Muscle layer of duodenum (tissue), 2 donors: ENCODE results near the gene GALNT14.

Experiments
- H3K27ac ChIP-seq: one replicate; pipeline ENCODE4 v1.7.0; 2013; ENCODE audit warnings: mild to moderate bottlenecking, low read length
- H3K27me3 ChIP-seq: one replicate; pipeline ENCODE4 v1.7.0; 2013; ENCODE audit warnings: low read depth, mild to moderate bottlenecking, control low read depth, low read length
- H3K36me3 ChIP-seq, 2 donors: one replicate each; pipeline ENCODE4 v1.7.0; 2013; ENCODE audit warnings: low read length in 2 of 2, control low read depth in 1 of 2, mild to moderate bottlenecking in 1 of 2; ENCODE audit not compliant: insufficient read depth in 2 of 2, control insufficient read depth in 1 of 2
- H3K4me1 ChIP-seq, 2 donors: one replicate each; pipeline ENCODE4 v1.7.0; 2013; ENCODE audit warnings: low read length in 2 of 2, mild to moderate bottlenecking in 2 of 2, control low read depth in 1 of 2, moderate library complexity in 1 of 2; ENCODE audit not compliant: insufficient read depth in 2 of 2, control insufficient read depth in 1 of 2
- H3K4me3 ChIP-seq, 2 donors: one replicate each; pipeline ENCODE4 v1.7.0; 2013; ENCODE audit warnings: low read length in 2 of 2, low read depth in 1 of 2, mild to moderate bottlenecking in 1 of 2
- H3K9me3 ChIP-seq, 2 donors: one replicate each; pipeline ENCODE4 v1.7.0; 2013; ENCODE audit warnings: low read length in 2 of 2, control low read depth in 1 of 2, mild to moderate bottlenecking in 1 of 2; ENCODE audit not compliant: control insufficient read depth in 1 of 2
- donor health status: healthy.

The GALNT14 gene

DNA sequence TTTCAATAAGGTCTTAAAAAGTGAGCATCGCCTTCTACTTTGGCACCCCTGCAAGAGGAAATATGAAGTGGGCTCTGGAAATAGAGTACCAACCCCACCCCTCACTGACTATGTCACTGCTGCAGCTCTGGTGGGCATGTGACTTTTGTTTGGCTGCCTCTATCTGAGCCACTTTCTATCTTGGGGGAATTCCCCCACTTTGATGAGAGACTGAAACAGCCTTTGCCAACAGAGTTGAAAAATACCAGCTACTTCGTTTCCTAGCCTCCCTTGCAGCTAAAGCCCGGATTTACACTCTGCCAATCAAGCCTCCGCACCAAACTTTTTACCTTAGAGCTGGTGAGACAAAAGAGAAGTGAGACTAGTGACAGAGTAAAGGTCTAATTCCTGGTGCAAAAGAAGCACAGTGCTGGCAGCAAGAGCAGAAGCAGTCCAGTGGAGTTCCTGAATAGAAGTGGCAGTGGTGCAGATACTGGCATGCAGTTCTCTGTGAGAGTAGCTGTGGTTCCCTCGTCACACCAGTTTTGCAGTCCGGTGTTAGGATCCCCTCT is 12.0 kb upstream of the GALNT14 start:
- H3K27me3 ChIP-seq: no peaks in the 10 kb centered on the region
- H3K4me3 ChIP-seq: no peak overlapping the region
- no peaks in the 10 kb centered on the region for H3K36me3 ChIP-seq
- H3K27ac ChIP-seq: no peak overlapping the region
- H3K4me1 ChIP-seq: no peaks in the 10 kb centered on the region
- no peaks in the 10 kb centered on the region for H3K9me3 ChIP-seq

DNA sequence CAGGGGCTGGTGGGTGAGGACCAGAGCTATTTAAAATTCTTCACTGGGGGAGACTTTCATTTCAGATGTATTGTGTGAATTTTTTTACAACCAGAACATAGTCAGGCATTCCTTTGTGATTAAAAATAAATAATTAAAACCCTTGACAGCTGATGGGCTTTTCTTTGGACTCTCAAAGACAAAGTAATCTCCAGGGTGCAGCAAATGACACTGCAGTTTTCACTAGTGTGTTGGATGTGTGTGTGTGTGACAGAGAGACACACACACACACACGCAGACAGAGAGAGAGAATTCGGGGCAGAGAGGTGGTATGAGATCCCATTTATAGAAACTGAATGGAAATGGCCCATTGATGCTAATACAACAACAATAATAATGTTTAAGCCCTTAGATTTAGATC is 10.3 kb upstream of the GALNT14 start:
- Histone ChIP-seq H3K4me1 (no peaks in the 10 kb centered on the region), H3K36me3 (no peaks in the 10 kb centered on the region), H3K9me3 (no peaks in the 10 kb centered on the region), H3K27ac (no peak overlapping the region), H3K27me3 (no peaks in the 10 kb centered on the region), H3K4me3 (no peak overlapping the region)

DNA sequence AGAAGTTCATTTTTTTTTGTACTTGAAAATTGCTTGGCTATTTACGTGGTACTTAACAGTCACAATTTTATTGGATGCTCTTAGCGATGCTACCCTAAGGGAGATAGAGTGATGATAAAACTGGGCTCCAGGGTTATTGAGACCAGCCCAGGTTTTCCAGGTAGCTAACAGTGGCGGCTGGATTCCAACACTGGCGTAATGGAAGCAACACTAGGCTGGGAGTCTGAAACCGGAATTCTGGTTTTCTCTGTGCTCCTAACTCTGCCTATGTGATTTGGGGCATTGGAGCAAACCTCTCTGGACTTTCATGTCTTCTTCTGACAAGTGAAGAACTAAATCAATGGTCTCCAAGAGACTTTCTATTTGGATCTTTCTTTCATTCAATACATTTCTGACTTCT is 9.4 kb upstream of the GALNT14 start:
- Histone ChIP-seq H3K27me3 (no peaks in the 10 kb centered on the region), H3K9me3 (no peaks in the 10 kb centered on the region), H3K36me3 (no peaks in the 10 kb centered on the region), H3K27ac (no peak overlapping the region), H3K4me1 (no peaks in the 10 kb centered on the region), H3K4me3 (no peak overlapping the region)

DNA sequence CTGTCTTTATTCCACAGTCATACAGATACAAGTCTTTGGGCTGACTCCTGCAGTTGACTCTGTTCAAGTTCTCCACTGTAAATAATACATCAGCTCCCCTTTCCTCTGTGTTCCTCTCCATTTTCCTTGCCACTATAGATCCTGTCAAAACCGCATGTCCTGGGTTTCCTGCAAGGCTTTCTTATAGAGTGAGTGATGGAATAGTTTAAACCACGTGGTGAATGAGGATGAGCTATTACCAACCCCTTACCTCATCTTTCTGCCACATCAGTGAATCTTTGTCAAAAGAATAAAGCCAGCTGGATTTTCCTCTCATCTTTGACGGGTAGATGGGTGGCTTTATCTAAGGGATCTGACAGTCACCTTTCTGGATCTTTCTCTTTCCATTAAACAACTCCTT is 3.9 kb upstream of the GALNT14 start:
- Histone ChIP-seq H3K27ac (no peak overlapping the region), H3K4me3 (no peak overlapping the region), H3K9me3 (no peaks in the 10 kb centered on the region), H3K4me1 (peaks cover 0 to 14% of the 10 kb centered on the region in 2 donors), H3K36me3 (no peaks in the 10 kb centered on the region), H3K27me3 (peaks cover 9% of the 10 kb centered on the region)

DNA sequence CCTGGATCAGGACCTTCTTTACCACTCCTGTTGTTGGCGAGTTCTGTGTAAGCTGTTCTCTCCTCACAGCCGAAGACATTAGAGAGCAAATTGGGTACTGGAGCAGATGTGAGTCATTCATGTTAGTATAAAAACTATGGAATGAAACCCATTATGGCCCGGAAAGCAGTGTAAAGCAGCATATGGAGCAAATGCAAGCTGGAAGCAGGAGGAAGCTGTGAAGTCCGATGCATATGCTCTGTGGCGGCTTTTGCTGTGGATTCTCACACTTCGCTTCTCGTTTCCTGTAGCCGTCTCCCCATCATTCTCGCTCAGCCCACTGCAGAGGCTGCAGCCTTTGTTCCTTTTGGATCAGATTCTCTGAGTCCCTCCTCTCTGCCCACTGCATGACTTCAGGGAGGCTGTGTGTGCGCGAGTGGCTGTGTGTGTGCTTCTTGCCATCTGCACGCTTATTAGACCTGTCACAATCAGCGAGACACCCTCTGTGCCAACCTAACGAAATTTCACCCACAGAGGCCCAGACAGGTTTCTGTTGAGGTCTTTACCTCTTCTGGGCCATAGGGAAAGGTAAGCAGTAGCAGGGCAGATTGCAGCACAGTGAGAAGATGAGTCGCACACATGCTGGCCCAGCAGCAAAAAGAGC is 3.3 kb upstream of the GALNT14 start:
- no peaks in the 10 kb centered on the region for H3K9me3 ChIP-seq
- no peaks in the 10 kb centered on the region for H3K36me3 ChIP-seq
- H3K27ac ChIP-seq: no peak overlapping the region
- peaks cover 0 to 20% of the 10 kb centered on the region in 2 donors for H3K4me1 ChIP-seq
- no peak overlapping the region for H3K4me3 ChIP-seq
- peaks cover 14% of the 10 kb centered on the region for H3K27me3 ChIP-seq

DNA sequence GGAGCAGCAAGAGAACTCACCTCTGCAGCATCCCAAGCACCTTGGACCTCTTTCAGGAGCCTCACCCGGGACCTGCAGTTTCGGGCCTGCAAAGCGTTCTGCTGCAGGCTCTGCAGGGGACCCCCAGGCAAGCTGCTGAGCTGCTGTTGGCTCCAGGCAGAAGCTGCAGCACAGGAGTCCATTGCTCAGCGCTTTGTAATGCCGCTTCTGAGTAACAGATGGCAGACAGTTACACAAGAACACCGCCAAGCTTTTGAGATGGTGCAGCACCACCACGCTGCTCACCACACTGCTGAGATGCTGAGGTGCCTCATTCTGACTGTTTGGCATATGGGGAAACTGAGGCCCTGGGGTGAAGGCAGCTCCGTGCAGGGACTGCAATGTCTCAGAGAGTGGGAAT is 1.9 kb upstream of the GALNT14 start:
- Histone ChIP-seq H3K27me3 (peaks cover 20% of the 10 kb centered on the region), H3K36me3 (no peaks in the 10 kb centered on the region), H3K27ac (no peak overlapping the region)

DNA sequence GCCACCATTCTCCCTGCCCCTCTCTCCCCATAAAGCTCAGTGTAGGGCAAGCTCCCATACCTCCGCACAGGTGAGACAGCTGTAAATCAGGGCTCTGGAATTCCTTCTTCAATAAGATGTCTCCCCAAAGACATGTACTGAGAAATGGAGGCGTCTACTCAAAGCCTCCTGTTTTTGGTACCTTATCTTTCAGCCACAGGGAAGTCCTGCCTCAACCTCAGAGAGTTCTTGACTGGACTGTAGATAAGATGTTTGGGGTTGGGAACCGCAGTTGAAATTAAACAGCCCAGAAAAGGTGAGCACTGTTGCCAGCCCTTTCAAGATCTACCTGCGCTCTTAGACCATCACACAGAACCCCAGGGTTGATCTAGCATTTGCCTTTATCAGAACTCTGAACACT is 1.4 kb upstream of the GALNT14 start:
- H3K27me3 ChIP-seq: peaks cover 24% of the 10 kb centered on the region
- H3K27ac ChIP-seq: no peak overlapping the region
- H3K4me3 ChIP-seq: no peak overlapping the region
- peaks cover 0 to 20% of the 10 kb centered on the region in 2 donors for H3K4me1 ChIP-seq
- no peaks in the 10 kb centered on the region for H3K9me3 ChIP-seq
- H3K36me3 ChIP-seq: no peaks in the 10 kb centered on the region

More for the DNA sequence above, 1.9 kb upstream of the GALNT14 start:
- H3K4me3 ChIP-seq: no peak overlapping the region
- peaks cover 0 to 20% of the 10 kb centered on the region in 2 donors for H3K4me1 ChIP-seq
- H3K9me3 ChIP-seq: no peaks in the 10 kb centered on the region

DNA sequence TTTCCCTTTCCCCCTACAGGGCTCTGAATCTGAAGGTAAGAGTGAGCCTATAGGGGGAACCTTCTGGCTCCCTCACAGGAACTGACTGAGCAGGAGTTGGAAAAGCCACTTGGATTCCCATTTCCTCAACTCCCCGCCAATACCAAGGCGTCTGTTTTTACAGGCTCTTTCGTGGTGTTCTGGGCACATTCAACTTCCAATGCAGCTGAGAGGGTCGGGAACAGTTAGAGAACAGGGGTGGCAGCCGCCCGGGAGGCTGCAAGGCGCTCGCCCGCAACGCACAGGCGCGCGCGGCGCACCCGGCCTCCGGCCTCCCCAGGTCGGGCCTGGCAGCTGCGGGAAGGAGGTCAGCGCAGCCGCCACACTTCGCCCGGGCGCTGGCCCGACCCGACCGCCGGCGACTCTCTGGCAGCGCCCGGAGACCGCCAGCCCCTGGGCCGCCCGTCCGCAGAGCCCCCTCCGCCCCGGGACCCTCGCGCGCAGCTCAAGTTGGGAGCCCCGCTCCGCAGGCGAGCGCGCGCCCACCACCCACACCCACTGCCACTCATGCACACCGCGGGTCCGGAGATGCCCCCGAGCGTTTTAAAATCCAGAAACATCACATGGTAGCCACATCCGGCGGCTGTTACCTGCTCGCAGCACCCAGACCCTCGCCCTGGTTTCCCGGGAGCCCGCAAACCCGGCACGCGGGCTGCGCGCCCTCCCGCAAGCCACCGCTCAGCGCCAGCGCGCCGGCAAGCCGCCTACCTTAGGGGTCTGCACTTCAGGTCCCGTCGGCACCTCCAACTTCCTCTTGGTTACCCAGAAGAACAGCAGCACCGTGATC is 816 bp downstream of the GALNT14 start:
- H3K9me3 ChIP-seq: no peaks in the 10 kb centered on the region
- H3K4me3 ChIP-seq: peak overlapping the region; percentile 33 to 76
- no peak overlapping the region for H3K27ac ChIP-seq
- no peaks in the 10 kb centered on the region for H3K36me3 ChIP-seq
- peaks cover 0 to 20% of the 10 kb centered on the region in 2 donors for H3K4me1 ChIP-seq
- H3K27me3 ChIP-seq: peaks cover 28% of the 10 kb centered on the region

DNA sequence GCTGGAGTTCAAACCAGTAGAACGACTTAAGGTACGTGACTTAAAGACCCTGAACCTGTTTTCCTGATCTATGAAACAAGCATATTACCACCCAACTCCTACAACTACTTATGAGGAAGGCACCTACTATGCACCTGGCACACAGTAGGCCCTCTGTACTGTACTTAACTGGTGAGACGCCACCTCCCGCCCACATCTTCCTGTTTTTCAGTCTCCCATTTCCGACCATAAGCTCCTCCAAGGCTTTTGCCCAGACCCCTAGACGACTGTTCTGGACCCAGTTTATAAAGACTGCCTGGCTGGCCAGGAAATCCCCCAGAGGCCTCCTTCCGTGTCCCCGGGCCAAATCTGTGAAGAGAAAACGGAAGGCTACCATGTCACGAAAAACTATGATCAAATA is 1.5 kb downstream of the GALNT14 start:
- Histone ChIP-seq H3K36me3 (no peaks in the 10 kb centered on the region), H3K27ac (no peak overlapping the region), H3K4me3 (peak overlapping the region; percentile 30 to 76), H3K9me3 (no peaks in the 10 kb centered on the region), H3K27me3 (peaks cover 28% of the 10 kb centered on the region), H3K4me1 (peaks cover 0 to 20% of the 10 kb centered on the region in 2 donors)

DNA sequence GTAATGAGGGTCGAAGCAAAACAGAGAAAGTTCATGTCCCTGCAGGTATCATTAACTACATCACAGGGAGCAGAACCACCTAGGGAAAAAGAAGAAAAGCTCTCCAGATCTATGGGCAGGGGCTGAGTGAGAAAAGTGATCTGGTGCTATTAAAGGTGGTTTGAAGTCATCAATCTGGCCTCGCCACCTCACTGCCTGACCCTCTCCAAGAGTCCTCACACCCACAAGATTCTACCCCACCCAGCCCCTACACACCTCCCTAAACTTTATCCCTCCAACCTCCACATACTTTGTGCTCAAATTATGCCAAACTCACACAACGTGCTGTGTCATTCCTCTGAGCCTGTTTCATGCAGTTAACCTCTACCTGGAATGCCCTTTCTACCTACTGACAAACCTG is 2.2 kb downstream of the GALNT14 start:
- Histone ChIP-seq H3K36me3 (no peaks in the 10 kb centered on the region), H3K9me3 (no peaks in the 10 kb centered on the region), H3K27ac (no peak overlapping the region), H3K4me1 (peaks cover 0 to 20% of the 10 kb centered on the region in 2 donors), H3K27me3 (peaks cover 28% of the 10 kb centered on the region), H3K4me3 (no peak overlapping the region)

DNA sequence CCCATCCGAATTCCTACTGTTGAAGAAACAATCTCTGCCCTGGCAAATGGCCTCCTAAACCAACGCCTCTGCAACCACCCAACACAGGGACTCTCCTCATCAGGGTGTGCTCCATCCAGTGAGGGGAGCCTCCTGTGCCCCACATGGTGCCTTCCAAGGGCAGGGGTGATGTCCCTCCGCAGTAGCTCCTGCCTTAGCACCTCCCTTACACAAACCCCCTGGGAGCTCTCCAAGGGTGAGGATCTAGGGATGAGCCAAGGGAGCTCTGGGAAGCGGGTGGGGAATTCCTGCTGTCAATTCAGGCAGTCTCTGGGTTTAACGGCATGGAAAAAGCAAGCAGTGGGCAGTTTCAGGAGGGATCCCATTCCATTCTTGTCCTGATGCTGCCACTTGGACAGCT is 3.8 kb downstream of the GALNT14 start:
- Histone ChIP-seq H3K27ac (no peak overlapping the region), H3K4me1 (peaks cover 0 to 20% of the 10 kb centered on the region in 2 donors), H3K9me3 (no peaks in the 10 kb centered on the region), H3K27me3 (peaks cover 26% of the 10 kb centered on the region), H3K4me3 (no peak overlapping the region), H3K36me3 (no peaks in the 10 kb centered on the region)
